A549 (cell line): ENCODE data around the gene SDHAF4.

Source experiments
- CBX2 ChIP-seq: fragments of 200-600 bp; sonication (generic); IDR thresholded peaks from 2 replicates; pipeline ENCODE4 v1.6.1; 2016; ENCODE audit warnings: low read depth, mild to moderate bottlenecking, borderline replicate concordance
- CTCF ChIP-seq: fragments of >200 bp; sonication (Bioruptor Twin); formaldehyde crosslinking; IDR thresholded peaks from 3 replicates; pipeline ENCODE4 v1.5.1; 2016
- HDAC2 ChIP-seq: fragments of 200-600 bp; sonication (generic); IDR thresholded peaks from 2 replicates; pipeline ENCODE4 v1.6.1; 2016
- JUN ChIP-seq, 2 experiments: fragments of >200 bp; sonication (Bioruptor Twin); formaldehyde crosslinking; IDR thresholded peaks; 2 replicates in 1 of 2; 3 replicates in 1 of 2; pipeline ENCODE4 v1.6.1; 2016 to 2017
- MAX ChIP-seq: IDR thresholded peaks from 2 replicates; pipeline ENCODE4 v1.6.1; 2012
- MYC ChIP-seq: IDR thresholded peaks from 2 replicates; pipeline ENCODE4 v1.6.1; 2012; ENCODE audit warnings: mild to moderate bottlenecking, inconsistent platforms, low read length, improper control_type of control experiment, borderline replicate concordance
- RNF2 ChIP-seq: fragments of 200-600 bp; sonication (generic); IDR thresholded peaks from 2 replicates; pipeline ENCODE4 v1.6.1; 2016; ENCODE audit warnings: low read depth, mild to moderate bottlenecking, antibody characterized with exemption, moderate library complexity, borderline replicate concordance

GRCh38 chr6:70574643-70575042, 7.9 kb downstream of the SDHAF4 start:
- TF ChIP-seq CTCF, result no peak
- TF ChIP-seq MAX, result no peak
- TF ChIP-seq HDAC2, result no peak
- no peak for TF ChIP-seq MYC
- TF ChIP-seq CBX2, result no peak
- no peak for TF ChIP-seq JUN (IDR thresholded peaks at IDR 0.05)
- TF ChIP-seq RNF2, result no peak
